Sigmoid colon (tissue), 7 donors: Measurements from ENCODE around the gene PAPPA. TPM values are rescaled to one million over a fixed set of nuclear protein-coding genes. Genes with fewer than 3 reads are reported as not detected.

Source experiments
- DNase-seq: peaks from one replicate; pipeline ENCODE4 v3.0.0-alpha.2; 2019
- H3K27ac ChIP-seq, 4 donors: fragments of 200-600 bp; sonication (generic); one replicate each; pipeline ENCODE4 v1.5.1; 2016 to 2019; ENCODE audit warnings: mild to moderate bottlenecking in 1 of 4
- H3K27me3 ChIP-seq, 3 donors: fragments of 200-600 bp; sonication (generic); one replicate each; pipeline ENCODE4 v1.5.1; 2019; ENCODE audit warnings: mild to moderate bottlenecking in 1 of 3
- H3K36me3 ChIP-seq, 4 donors: fragments of 200-600 bp; sonication (generic); one replicate each; pipeline ENCODE4 v1.5.1; 2016 to 2019
- H3K4me1 ChIP-seq, 4 donors: fragments of 200-600 bp; sonication (generic); one replicate each; pipeline ENCODE4 v1.5.1; 2017 to 2019
- H3K4me3 ChIP-seq, 4 donors: fragments of 200-600 bp; sonication (generic); one replicate each; pipeline ENCODE4 v1.5.1; 2017 to 2019; ENCODE audit warnings: mild to moderate bottlenecking in 2 of 4, moderate library complexity in 1 of 4
- H3K9me3 ChIP-seq, 4 donors: fragments of 200-600 bp in 3 of 4; sonication (generic) in 3 of 4; one replicate each; pipeline versions ENCODE4 v1.5.1 to v1.6.1; 2013 to 2019
- CTCF ChIP-seq, 4 experiments: fragments of 450-650 bp in 3 of 4; fragments of 200-600 bp in 1 of 4; IDR thresholded peaks; one replicate each; pipeline ENCODE4 v1.5.1; 2016 to 2019; ENCODE audit warnings: antibody characterized with exemption in 4 of 4, mild to moderate bottlenecking in 3 of 4, moderate library complexity in 2 of 4
- EP300 ChIP-seq, 4 donors: sonication (generic); formaldehyde crosslinking; IDR thresholded peaks; one replicate each; pipeline ENCODE4 v1.6.1; 2017; ENCODE audit warnings: antibody characterized with exemption in 4 of 4
- POLR2A ChIP-seq, 2 donors: fragments of 450-650 bp; IDR thresholded peaks; one replicate each; pipeline ENCODE4 v1.6.1; 2016; ENCODE audit warnings: antibody characterized with exemption in 2 of 2, mild to moderate bottlenecking in 2 of 2, moderate library complexity in 2 of 2
- POLR2AphosphoS5 ChIP-seq, 4 donors: sonication (generic); formaldehyde crosslinking; IDR thresholded peaks; one replicate each; pipeline ENCODE4 v1.6.1; 2017; ENCODE audit warnings: antibody characterized with exemption in 4 of 4
- WGBS, 2 donors: extraction: QIAGEN DNeasy Blood & Tissue Kit; methylation state at CpG; one replicate each; pipeline ENCODE4 v1.1.7; 2013; 5-methylcytosine and 5-hydroxymethylcytosine counted together
- intact Hi-C: fragments of 100-400 bp; cut with DNase I; formaldehyde crosslinking; loops from one replicate; pipeline ENCODE4 v1.15.1; 2023
- polyA plus RNA-seq, 3 donors: library from polyadenylated mRNA; stranded (reverse); fragments of 200-250 nt; gene quantifications; one replicate each; pipeline ENCODE4 v1.2.3, GENCODE V29; 2013
- total RNA-seq, 4 donors: library from RNA; depleted of rRNA; stranded (reverse); fragments of >200 nt; gene quantifications; one replicate each; pipeline ENCODE4 v1.1.0, GENCODE V29; 2016
- donor health status: healthy with polysubstance abuse.
- donor health status: Bipolar disorder and iron deficiency.
- donor health status: healthy.

The PAPPA gene
- total and polyA plus RNA-seq, 7 donors = under 0.01 to 6.6 (median 3.6) TPM

- Histone ChIP-seq H3K27me3 (peaks cover 9 to 60% (median 12%) of the 10 kb centered on the region in 3 donors), H3K36me3 (no peaks in the 10 kb centered on the region), H3K9me3 (no peaks in the 10 kb centered on the region), H3K4me3 (peak overlapping the region; percentile 30 to 58 (median 54)), H3K4me1 (peaks cover 0 to 34% (median 19%) of the 10 kb centered on the region in 4 donors), H3K27ac (peak overlapping the region; percentile 55 to 75 (median 63))
- 17 to 21% methylated on average over 9 of the region's 9 CpGs for WGBS, 2 donors
- no peak for DNase-seq
- intact Hi-C loops = loop anchor here (2.0 to 10.0 kb wide), 5 partner anchors 419 to 560 kb away; no protein-coding TSS in a partner anchor
- TF ChIP-seq POLR2A (IDR thresholded peaks at IDR 0.05) (no peak), CTCF (IDR thresholded peaks at IDR 0.05) (no peak), POLR2AphosphoS5 (IDR thresholded peaks at IDR 0.05) (peak in 1 of 4 donors; percentile 49)
These were observed 438 bp upstream of the PAPPA start for GRCh38 chr9:116152941-116153764.

GRCh38 chr9:116154334-116154975, 864 bp downstream of the PAPPA start:
- DNase-seq = peak; percentile 64
- 2 to 3% methylated on average over 74 of the region's 74 CpGs for WGBS, 2 donors
- Histone ChIP-seq H3K36me3 (no peaks in the 10 kb centered on the region), H3K4me3 (peak overlapping the region; percentile 42 to 58 (median 54)), H3K9me3 (no peaks in the 10 kb centered on the region), H3K4me1 (peaks cover 0 to 34% (median 19%) of the 10 kb centered on the region in 4 donors), H3K27me3 (peaks cover 9 to 65% (median 12%) of the 10 kb centered on the region in 3 donors), H3K27ac (peak overlapping the region; percentile 70 to 75 (median 74))
- TF ChIP-seq POLR2A (IDR thresholded peaks at IDR 0.05) (no peak), CTCF (IDR thresholded peaks at IDR 0.05) (no peak), EP300 (IDR thresholded peaks at IDR 0.05) (no peak), POLR2AphosphoS5 (IDR thresholded peaks at IDR 0.05) (no peak)
- intact Hi-C loops = loop anchor here (5.0 to 10.0 kb wide), 4 partner anchors 418 to 510 kb away; no protein-coding TSS in a partner anchor

GRCh38 chr9:116154976-116155697, 1.5 kb downstream of the PAPPA start:
- H3K4me1 ChIP-seq = peaks cover 0 to 34% (median 19%) of the 10 kb centered on the region in 4 donors
- H3K27ac ChIP-seq = peak overlapping the region; percentile 70 to 75 (median 74)
- H3K4me3 ChIP-seq = peak overlapping the region; percentile 42 to 58 (median 54)
- intact Hi-C loops = loop anchor here (5.0 to 10.0 kb wide), 4 partner anchors 417 to 510 kb away; no protein-coding TSS in a partner anchor
- DNase-seq = no peak
- H3K9me3 ChIP-seq = no peaks in the 10 kb centered on the region
- peaks cover 9 to 62% (median 12%) of the 10 kb centered on the region in 3 donors for H3K27me3 ChIP-seq
- no peaks in the 10 kb centered on the region for H3K36me3 ChIP-seq
- WGBS, 2 donors = 2% methylated on average over 27 of the region's 27 CpGs
- no peak for TF ChIP-seq POLR2A (IDR thresholded peaks at IDR 0.05)
- no peak for TF ChIP-seq CTCF (IDR thresholded peaks at IDR 0.05)
- no peak for TF ChIP-seq EP300 (IDR thresholded peaks at IDR 0.05)
- peak in 1 of 4 donors; percentile 13 for TF ChIP-seq POLR2AphosphoS5 (IDR thresholded peaks at IDR 0.05)

GRCh38 chr9:116155698-116156039, 2.1 kb downstream of the PAPPA start:
- Histone ChIP-seq H3K4me1 (peaks cover 0 to 34% (median 19%) of the 10 kb centered on the region in 4 donors), H3K9me3 (no peaks in the 10 kb centered on the region), H3K27me3 (peaks cover 9 to 62% (median 12%) of the 10 kb centered on the region in 3 donors), H3K36me3 (no peaks in the 10 kb centered on the region), H3K27ac (peak overlapping the region; percentile 70 to 75 (median 74)), H3K4me3 (peak overlapping the region; percentile 42 to 58 (median 54))
- TF ChIP-seq POLR2A (IDR thresholded peaks at IDR 0.05) (no peak), CTCF (IDR thresholded peaks at IDR 0.05) (no peak), POLR2AphosphoS5 (IDR thresholded peaks at IDR 0.05) (peak in 2 of 4 donors; percentile 5 to 15)
- intact Hi-C loops = loop anchor here (10.0 kb wide), 3 partner anchors 471 to 511 kb away; no protein-coding TSS in a partner anchor
- 6 to 7% methylated on average over 10 of the region's 10 CpGs for WGBS, 2 donors
- no peak for DNase-seq
